Left forelimb (tissue), 1 donor: Measurements from ENCODE around the gene ARMC2.
"Not testable (repeated sequence)": the region's sequence is repeated elsewhere in the genome, so short reads cannot be mapped to it uniquely, and the experiment has no call there.

Experiments used
- DNase-seq: peaks from one replicate; pipeline ENCODE4 v3.0.0-alpha.2; 2018; ENCODE audit warnings: low spot score

The ARMC2 gene

DNA sequence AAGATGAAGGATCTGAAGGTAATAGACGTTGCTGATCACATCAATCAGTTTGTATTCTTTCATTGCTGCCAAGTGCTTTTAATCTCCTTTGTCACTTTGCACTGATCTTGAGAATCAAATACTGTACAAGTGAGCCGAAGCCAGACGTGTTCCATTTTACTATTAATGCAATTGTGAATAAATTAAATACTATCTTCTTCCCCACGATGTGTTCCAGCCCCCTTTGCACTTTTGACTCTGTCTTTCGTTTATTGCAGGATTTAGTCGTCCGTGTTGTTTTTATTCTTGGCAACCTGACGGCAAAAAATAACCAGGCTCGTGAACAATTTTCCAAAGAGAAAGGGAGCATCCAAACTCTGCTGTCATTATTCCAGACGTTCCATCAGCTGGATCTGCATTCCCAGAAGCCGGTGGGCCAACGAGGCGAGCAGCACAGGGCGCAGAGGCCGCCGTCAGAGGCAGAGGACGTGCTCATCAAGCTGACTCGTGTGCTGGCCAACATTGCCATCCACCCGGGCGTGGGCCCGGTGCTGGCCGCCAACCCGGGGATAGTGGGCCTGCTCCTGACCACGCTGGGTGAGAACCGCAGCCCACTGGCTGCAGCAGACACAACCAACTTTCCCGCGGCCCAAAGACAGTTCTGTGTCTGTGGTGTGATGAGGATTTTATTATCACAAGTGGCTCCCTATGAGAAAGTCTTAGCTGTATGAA is 104.7 kb downstream of the ARMC2 start:
- no peak for DNase-seq

DNA sequence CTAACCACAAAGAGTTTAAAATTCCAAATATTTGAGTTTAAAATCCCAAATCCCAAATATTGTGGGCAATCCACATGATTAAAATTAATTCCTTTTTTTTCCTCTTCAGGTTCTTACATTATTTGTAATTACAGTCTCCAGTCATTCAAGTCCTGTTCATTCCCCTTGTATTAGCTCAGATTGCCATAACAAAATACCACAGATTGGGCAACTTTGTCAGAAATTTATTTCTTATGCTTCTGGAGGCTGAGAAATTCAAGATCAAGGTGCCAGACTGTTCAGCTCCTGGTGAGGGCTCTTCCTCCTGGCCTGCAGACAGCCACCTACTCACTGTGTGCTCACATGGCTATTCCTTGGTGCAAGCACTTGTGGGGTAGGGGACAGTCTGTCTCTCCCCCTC is 105.5 kb downstream of the ARMC2 start:
- no peak for DNase-seq

DNA sequence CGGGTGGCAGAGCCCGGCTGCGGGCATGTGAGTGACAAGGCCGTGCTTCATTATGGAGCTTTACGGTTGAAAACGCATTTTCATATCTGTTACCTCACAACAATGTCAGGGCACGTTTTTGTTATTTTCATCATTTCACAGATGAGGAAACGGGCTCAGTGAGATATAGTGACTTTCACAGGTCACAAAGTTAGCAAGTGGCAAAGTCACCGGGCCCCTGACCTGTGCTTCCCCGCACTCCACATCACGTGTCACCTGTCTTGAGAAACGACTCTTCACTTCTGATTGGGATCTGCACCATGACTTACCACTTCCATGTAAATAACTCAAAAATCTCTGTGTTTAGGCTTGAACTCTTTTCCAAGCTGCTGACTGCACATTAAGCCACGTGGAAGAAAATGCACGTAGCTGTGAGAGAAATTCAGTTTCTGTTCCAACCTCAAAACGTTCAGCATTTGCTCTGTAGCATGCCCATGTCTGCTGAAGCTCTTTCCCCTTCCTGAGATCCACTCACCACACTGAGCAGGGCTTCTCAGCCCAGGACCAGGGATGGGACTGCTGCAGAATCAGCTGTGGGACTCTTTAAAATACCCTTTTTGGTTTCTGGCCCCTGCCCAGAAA is 107.2 kb downstream of the ARMC2 start:
- DNase-seq: no peak

DNA sequence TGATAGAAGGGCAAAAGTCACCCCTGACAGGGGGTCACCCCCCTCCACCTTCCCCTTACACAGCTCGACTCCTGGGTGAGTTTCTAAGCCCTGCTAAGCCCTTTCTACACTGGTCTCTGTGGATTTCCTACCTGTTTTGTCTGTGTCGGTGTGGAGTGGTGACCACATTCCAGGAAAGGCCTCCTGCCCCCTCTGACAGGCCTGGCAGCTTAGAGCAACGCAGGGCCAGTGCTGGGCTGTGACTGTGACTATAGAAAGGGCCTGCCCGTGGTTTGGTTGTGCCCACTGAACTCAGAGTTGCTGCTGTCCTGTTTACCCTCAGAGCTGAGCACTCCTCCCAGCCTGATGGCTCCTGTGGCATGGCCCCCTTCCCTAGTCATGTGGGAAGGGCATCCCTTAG is 109.0 kb downstream of the ARMC2 start:
- DNase-seq: no peak

DNA sequence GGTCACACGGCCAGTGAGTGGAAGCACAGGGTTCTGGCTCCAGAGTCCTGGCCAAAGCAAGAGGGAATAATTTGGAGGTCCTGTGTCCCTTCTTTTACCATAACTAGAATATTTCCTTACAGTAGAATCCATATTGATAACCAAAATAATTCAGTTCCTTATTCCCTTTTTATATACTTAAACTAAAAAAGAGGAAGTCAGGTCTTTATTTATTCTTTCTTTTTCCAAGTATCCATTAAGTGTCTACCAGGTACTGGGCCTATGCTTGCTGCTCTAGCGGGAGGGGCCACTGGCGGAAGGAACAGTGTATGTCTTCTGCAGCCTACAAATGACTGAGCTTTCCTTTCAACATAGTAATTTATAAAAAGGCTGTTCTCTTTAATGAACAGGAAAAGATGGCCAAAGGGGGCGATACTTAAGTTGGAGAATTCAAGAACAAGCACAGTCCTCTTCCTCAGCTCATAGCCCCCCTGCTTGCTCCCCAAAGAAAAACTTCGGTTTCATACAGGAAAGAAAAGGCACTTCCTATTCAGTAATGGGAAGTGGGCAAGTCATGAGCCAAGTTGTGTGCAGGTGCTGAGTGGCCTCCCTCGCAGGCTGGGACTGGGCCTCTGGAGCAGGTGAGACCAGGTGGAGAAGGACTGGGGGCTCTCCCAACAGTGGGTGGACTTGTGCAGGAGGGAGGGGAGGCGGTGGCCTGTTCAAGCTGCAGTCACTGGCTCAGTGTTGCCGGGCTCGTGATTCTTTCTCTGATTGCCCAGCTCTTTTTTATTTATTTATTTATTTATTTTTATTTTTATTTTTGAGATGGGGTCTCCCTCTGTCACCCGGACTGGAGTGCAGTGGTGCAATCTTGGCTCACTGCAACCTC is 110.9 kb downstream of the ARMC2 start:
- no peak for DNase-seq

DNA sequence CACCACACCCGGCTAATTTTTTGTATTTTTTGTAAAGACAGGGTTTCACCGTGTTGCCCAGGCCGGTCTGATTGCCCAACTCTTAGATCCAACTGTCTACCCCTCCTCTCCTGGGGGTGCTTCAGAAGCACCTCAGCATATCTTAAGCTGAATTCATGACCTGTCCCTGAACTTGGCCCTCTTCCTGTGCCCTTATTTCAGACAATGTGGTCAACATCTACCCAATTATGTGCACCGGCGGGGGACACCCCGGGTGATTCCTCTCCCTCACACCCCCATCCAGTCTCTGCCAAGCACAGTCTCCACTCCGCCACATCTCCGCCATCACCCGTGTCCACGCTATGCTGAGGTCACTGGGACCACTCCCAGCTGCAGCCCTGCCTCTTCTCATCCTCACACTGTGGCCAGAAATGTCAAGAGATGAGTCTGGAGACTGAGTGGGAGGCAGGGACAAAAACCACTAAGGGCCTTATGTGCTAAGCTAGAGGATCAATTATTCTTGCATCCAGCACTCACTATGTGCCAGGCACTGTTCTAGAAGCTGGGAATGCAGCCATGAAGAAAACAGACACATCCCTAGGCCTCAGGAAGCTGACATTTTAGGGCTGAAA is 111.9 kb downstream of the ARMC2 start:
- DNase-seq: no peak

DNA sequence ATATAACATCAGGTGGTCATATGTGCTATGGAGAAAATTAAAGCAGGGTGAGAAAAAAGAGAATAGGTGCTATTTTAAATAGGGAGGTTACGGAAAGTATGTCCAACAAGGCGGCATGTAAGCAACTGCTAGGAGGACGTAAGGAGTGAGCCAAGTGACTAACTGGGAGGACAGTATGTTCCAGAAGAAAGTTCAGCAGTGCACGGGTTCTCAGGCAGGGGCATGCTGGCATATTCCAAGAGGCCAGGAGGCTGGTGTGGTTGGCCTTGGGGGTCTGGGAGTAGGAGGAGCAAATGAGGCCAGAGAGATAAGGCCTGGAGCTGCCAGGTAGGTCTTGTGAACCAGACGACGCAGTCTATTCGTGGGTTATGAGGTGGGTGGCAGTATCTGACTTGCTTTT is 112.4 kb downstream of the ARMC2 start:
- no peak for DNase-seq

DNA sequence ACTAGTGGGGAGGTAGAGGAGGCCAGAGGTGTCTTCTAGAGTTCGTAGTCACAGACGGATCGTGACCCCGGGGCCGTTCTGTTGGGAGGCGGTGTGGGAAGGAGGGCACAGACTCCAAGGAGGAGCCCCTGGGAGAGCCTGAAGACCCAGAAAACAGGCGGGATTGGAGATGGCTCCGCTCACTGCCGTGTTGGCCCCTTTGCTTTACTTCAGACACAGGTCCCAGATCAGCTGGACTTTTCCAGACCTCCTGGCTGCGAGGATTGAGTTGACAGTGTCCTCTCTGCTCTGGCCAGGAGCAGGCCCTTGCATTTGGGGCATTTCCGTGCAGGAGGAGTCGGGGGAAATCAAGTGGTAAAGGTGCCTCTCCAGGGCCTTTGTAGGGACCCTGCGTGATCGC is 112.9 kb downstream of the ARMC2 start:
- no peak for DNase-seq

DNA sequence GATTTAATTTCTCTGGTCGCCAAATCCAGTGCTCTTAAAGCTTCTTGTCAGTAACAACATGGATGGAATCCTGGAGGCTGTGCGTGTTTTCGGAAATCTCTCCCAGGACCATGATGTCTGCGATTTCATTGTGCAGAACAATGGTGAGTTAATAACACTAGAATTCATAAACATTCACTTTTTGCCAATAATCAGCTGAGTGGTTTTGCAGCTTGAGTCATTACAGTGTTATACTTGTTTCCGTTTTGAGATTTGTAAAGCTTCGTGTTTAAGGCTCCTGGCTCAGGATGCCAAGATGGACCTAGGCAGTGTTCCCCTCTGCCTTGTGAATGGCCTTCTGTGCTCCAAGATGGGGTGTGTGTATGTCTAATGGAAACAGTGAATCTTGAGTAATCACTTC is 113.8 kb downstream of the ARMC2 start:
- no peak for DNase-seq

DNA sequence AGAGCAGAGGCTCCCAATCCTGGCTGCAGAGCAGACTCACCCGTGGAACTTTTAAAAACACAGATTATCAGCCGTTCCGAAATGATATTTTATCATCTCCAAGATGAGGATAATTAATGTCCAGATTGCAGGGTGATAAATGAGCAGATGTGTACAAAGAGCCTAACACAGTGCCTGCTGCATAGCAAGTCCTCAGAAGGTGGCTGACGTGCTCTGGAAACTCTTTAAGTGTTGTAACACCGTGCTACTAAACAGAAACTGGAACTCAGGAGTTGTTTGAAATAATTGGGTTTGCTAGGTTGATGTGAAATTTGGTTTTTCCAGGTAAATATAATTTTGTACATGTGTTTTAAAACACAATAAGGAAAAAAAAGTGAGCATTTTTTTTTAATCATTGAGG is 118.0 kb downstream of the ARMC2 start:
- no peak for DNase-seq

DNA sequence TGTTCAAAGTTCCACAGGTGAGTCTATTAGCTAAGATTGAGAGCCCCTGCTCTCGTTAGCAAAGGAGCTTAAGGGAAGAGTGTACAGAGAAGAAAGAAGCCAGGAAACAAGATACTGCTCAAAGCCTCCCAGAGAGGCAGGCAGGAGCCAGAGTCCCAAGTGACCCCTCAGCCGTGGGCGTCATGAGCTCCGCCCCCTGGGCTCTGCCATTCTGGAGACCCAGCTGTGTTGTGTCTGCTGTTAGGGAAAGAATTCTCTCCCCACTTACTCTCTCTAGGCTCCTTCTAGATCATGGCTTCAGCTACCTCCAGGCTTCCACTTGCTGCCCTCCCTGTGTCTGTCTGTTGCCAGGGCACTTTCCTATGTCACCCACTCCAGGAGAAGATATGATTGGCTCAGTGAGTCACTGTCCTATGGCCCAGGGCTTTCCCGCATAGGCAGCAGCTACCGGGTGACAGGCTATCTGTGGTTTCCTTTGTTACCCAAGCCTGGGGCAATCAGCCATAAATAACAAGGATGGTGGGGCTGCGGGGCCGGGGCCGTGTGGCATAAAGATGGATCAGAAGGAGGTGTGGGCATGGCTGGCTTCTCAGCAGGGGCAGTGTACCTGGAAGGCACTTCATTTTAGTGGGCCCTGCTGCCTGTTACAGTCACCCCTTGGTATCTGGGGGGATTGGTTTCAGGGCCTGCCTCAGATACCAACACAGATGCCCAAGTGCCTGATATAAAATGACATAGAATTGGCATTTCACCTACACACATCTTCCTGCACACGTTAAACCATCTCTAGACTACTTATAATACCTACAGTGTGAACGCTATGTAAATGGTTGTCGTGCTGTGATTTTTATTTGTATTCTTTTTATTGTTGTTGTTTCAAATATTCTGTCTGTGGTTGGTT is 118.9 kb downstream of the ARMC2 start:
- no peak for DNase-seq

DNA sequence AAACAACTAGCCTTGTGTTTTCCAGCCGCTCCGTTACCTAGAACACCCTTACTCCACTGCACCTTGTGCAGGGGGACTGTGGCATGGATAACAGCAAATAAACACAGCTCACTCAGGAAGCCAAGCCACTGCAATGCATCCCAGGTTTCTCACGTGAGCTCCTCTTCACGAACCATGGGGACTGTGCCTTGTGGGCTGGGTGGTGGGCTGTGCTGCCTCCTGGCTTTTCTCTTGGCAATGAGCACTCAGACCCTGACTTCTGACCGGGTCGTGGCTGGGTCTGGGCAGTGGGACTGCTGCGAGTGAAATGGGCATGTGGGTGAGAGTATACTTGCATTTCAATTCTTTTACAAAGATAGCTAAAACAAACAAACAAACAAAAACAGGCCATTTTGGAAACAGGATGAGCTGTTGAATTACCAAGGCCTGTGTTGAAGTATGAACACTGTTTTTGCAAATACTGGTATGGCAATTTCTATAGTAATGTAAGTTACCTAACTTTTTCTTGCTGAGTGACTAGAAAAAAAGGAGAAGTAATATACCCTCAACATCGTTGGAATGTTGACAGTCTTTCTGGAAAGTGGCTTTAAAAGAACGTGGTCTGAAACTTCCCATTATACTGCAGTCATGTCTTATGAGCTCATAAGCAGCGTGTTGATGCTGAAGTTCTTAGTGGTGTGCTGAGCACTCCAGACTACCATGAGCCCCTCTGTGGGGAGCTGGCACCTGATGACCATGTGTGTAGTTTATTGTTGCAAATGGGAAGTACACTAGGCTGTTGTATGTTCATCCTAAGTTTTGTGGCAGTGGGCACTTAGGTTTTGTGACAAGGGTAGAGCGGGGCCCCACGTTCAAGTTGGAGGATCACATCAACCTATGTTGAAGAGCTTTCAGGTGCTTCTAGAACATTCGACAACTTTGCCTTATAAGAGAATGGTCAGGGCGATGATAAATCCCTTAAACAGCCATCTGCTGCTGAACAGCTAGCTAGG is 120.4 kb downstream of the ARMC2 start:
- DNase-seq: no peak

DNA sequence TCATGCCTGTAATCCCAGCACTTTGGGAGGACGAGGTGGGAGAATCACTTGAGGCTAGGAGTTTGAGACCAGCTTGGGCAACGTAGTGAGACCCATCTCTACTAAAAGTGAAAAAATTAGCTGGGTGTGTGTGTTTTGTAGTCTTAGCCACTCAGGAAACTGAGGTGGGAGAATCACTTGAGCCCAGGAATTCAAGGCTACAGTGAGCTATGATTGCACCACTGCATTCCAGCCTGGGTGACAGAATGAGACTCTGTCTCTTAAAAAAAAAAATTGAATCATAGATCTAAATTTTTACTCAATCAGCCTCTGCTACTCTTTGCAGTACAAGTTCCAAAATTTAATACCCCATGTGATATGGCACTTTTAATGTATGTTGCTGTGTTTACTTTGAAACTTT is 121.6 kb downstream of the ARMC2 start:
- no peak for DNase-seq

DNA sequence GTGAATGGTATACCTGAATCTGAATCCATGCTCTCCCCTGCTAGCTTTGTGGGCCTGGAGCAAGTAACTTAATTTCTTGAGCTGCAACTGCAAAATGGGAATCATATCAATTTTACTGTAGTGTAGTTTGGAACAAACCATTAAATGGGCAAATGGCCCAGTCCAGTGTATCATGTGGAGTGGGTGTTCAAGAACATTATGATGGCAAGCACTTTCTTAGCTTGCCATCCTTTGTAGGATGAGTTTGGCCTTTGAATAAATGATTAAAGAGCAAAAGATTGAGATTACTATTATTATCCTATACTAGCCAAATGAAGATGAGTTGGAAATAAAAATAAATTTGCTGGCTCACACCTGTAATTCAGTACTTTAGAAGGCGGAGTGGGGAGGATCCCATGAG is 126.0 kb downstream of the ARMC2 start:
- no peak for DNase-seq

DNA sequence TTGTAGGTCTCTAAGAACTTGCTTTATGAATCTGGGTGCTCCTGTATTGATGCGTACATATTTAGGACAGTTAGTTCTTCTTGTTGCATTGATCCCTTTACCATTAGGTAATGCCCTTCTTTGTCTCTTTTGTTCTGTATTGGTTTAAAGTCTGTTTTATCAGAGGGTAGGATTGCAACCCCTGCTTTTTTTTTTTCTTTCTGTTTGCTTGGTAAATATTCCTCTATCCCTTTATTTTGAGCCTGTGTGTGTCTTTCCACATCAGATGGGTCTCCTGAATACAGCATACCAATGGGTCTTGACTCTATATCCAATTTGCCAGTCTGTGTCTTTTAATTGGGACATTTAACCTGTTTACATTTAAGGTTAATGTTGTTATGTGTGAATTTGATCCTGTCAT is 130.4 kb downstream of the ARMC2 start:
- not testable (repeated sequence) for DNase-seq

DNA sequence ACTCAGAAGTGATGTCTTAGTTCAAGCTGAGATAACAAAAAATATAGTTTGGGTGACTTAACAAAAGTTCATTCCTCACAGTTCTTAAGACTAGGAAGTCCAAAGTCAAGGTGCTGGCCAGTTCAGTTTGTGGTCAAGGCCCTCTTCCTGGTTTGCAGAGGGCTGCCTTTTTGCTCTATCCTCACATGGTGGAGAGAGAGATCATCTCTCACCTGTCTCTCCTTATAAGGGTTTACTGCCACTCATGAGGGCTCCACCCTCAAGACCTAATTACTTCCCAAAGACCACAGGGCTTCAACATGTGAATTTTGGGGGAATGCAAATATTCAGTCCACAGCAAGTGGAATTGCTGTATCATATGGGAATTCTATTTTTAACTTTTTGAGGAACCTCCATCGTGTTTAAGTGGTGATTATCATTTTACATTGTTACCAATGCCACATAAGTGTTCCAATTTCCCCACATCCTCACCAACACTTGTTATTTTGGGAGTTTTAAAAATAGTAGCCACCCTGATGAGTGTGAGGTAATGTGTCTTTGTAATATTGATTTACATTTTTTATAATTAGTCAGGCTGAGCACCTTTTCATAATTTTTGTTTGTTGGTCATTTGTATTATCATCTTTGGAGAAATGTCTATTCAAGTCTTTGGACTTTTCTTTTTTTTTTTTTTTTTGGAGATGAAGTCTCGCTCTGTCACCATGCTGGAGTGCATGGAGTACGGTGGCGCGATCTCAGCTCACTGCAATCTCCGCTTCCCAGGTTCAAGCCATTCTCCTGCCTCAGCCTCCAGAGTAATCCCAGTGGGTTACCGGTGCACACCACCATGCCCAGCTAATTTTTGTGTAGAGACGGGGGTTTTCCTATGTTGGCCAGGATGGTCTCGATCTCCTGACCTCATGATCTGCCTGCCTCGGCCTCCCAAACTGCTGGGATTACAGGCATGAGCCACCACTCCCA is 134.2 kb downstream of the ARMC2 start:
- no peak for DNase-seq

DNA sequence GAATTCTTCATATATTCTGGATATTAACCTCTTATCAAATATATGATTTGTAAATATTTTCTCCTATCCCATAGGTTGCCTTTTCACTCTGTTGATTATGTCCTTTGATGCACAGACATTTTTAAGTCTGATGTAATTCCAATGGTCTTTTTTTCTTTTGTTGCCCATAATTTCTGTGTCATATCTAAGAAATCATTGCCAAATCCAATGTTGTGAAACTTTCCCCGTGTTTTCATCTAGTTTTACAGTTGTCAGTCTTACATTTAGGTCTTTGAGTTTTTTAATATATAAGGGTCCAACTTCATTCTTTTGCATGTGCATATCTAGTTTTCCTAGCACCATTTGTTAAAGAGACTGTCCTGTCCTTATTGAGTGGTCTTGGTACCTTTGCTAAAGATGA is 134.9 kb downstream of the ARMC2 start:
- DNase-seq: no peak

DNA sequence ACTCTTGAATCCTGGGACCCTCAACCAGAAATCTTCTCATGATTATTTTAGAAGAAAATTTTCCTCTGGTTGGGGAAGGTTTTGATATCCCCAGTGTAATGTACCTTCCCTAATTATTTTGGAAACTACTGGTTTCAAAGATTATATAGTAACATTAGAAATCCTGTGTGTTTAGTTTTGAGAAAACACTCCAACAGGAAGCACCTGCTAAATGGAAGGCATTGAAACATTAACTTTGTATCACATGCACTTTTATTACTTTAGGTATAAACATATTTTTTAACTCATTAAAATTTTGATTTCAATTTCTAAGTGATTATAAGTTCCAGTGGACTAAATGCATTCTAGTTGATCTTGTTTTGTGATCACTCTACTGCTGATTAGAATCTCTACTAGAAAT is 137.1 kb downstream of the ARMC2 start:
- no peak for DNase-seq

DNA sequence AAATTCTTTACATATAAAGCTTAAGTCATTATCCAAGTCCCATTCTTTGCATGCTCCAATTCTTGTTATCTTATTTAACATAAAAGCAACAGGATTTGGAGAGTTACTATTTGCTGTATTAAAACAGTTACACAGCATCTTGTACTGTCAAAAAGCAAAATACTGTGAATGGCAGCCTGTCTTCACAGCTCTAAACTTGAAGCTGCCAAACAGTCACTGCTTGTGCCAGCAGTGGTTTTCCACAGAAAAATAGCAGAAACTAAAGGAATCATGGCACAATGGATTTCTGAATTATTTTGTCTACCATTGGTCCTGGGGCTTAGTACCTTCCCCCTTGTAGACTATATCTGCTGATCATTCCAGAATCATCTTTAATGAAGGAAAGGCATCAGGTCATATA is 138.9 kb downstream of the ARMC2 start:
- no peak for DNase-seq
